Nephron progenitor cell (in vitro differentiated cells): Measurements from ENCODE around the gene TNPO3.
A peak's percentile ranks its signal among the peaks of the same experiment; 100 is the strongest.
"Not testable (repeated sequence)": the region's sequence is repeated elsewhere in the genome, so short reads cannot be mapped to it uniquely, and the experiment has no call there.

Experiments used
- DNase-seq: peaks from one replicate; pipeline ENCODE4 v3.0.0; 2021
- H3K27ac Mint-ChIP-seq: 2 replicates; pipeline ENCODE4 v1.8.0; 2021; ENCODE audit warnings: mild to moderate bottlenecking, moderate library complexity, mixed read lengths
- H3K27me3 Mint-ChIP-seq: 2 replicates; pipeline ENCODE4 v1.8.0; 2021; ENCODE audit warnings: mild to moderate bottlenecking, low read depth, mixed read lengths; ENCODE audit not compliant: poor library complexity
- H3K36me3 Mint-ChIP-seq: 2 replicates; pipeline ENCODE4 v1.8.0; 2021; ENCODE audit warnings: low read depth, mixed read lengths
- H3K4me1 Mint-ChIP-seq: 2 replicates; pipeline ENCODE4 v1.8.0; 2021; ENCODE audit warnings: mixed read lengths
- H3K4me3 Mint-ChIP-seq: 2 replicates; pipeline ENCODE4 v1.8.0; 2021; ENCODE audit warnings: mild to moderate bottlenecking, moderate library complexity, mixed read lengths
- H3K9me3 Mint-ChIP-seq: 2 replicates; pipeline ENCODE4 v1.8.0; 2021; ENCODE audit warnings: mild to moderate bottlenecking, moderate library complexity, mixed read lengths
- CTCF ChIP-seq: fragments of 200-600 bp; sonication (generic); IDR thresholded peaks from 2 replicates; pipeline ENCODE4 v1.5.0; 2021; ENCODE audit warnings: antibody characterized with exemption

Gene TNPO3

DNA sequence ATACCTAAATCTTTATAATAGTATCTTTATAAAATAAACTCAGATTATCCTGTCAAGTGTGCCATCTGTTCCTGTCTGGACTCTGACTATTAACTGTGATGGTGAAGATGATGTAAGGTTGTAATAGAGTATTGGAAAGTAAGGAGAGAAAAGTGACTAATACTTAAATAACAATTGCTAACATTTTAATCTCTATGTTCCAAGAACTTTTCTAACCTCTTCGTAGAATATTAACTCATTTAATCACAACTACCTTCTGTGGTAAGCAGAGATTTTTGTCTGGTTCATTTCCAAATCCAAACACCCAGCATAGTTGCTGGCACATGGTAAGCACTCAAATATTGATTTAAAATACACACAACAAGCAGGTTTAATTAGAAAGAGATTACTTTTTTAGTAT, 2.5 kb downstream of the TNPO3 start:
- Mint-ChIP-seq H3K9me3 (no peaks in the 10 kb centered on the region), H3K27me3 (peaks cover 3% of the 10 kb centered on the region), H3K27ac (no peak overlapping the region), H3K4me1 (peaks cover 48% of the 10 kb centered on the region), H3K36me3 (peaks cover 23% of the 10 kb centered on the region), H3K4me3 (peak overlapping the region; percentile 98)
- no peak for TF ChIP-seq CTCF
- no peak for DNase-seq

GRCh38 chr7:129051459-129051858, 3.5 kb downstream of the TNPO3 start:
- peaks cover 43% of the 10 kb centered on the region for H3K4me1 Mint-ChIP-seq
- H3K9me3 Mint-ChIP-seq, H3K4me3 Mint-ChIP-seq, H3K27ac Mint-ChIP-seq, DNase-seq, H3K27me3 Mint-ChIP-seq: not testable (repeated sequence)
- H3K36me3 Mint-ChIP-seq: peaks cover 26% of the 10 kb centered on the region

GRCh38 chr7:129047761-129048160, 7.2 kb downstream of the TNPO3 start:
- Mint-ChIP-seq H3K4me1 (peaks cover 24% of the 10 kb centered on the region), H3K27me3 (no peaks in the 10 kb centered on the region), H3K9me3 (no peaks in the 10 kb centered on the region), H3K4me3 (no peak overlapping the region), H3K27ac (no peak overlapping the region), H3K36me3 (peaks cover 33% of the 10 kb centered on the region)
- TF ChIP-seq CTCF: no peak
- no peak for DNase-seq

GRCh38 chr7:129045682-129046081, 9.2 kb downstream of the TNPO3 start:
- Mint-ChIP-seq H3K27ac (no peak overlapping the region), H3K4me3 (no peak overlapping the region), H3K36me3 (peaks cover 32% of the 10 kb centered on the region), H3K9me3 (no peaks in the 10 kb centered on the region), H3K4me1 (peaks cover 16% of the 10 kb centered on the region), H3K27me3 (no peaks in the 10 kb centered on the region)
- DNase-seq: no peak
- TF ChIP-seq CTCF: no peak

DNA sequence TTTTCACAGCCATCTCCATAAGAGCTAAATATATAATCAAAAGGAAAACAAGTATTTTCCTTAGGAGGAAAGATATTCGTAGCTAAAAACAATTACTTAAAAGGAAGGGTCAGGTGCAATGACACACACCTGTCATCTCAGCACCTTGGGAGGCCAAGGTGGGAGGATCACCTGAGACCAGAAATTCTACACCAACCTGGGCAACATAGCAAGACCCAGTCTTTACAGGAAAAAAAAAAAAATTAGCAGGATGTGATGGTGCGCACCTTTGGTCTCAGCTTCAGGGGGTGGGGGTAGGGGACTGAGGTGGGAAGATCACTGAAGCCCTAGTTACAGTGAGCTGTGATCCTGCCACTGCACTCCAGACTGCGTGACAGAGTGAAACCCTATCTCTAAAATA, 11.9 kb downstream of the TNPO3 start:
- Mint-ChIP-seq H3K27me3 (no peaks in the 10 kb centered on the region), H3K4me3 (no peak overlapping the region), H3K9me3 (no peaks in the 10 kb centered on the region), H3K36me3 (peaks cover 38% of the 10 kb centered on the region), H3K4me1 (no peaks in the 10 kb centered on the region), H3K27ac (no peak overlapping the region)
- DNase-seq: no peak
- TF ChIP-seq CTCF: no peak

DNA sequence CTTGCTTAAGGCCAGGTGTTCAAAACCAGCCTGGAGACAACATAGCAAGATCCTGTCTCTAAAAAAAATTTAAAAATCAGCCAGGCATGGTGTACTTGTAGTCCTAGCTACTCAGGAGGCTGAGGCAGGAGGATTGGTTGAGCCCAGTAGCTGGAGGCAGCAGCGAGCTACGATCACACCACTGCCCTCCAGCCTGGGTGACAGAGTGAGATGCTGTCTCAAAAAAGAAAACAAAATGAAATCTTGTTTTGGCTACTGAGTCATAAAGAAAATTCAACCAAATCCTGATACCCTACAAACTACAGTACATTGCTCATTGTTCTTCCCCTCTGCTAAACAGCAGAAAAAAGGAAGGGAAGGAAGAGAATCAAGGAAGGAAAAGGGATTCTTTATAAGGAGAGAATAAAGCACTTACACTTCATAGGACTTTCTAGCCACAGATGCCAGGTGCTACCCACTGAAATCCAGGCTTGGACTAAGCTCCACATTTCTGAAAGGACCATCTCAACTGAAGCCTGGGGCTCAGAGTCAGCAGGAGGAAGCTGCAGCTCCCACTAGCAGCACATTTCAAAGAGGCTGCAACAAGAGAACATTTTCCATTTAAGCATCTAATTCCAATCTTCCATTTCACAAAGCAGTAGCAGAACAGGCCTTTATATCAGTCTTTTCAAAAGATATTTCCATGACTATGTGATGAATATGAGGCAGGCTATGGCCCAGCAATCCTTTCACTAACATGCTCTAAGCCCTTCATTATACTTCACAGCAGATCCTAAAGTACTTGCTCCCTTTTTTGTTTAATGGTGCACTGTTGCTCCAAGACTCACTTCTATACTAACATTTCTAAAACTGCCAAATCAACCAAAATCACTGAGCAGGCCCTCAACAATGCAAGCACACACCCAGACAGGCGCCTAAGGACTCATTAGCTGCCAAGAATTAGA, 13.5 kb downstream of the TNPO3 start:
- no peak for DNase-seq
- Mint-ChIP-seq H3K4me1 (peaks cover 6% of the 10 kb centered on the region), H3K9me3 (no peaks in the 10 kb centered on the region), H3K4me3 (no peak overlapping the region), H3K27ac (peak overlapping the region; percentile 50), H3K27me3 (no peaks in the 10 kb centered on the region), H3K36me3 (peaks cover 51% of the 10 kb centered on the region)
- no peak for TF ChIP-seq CTCF

DNA sequence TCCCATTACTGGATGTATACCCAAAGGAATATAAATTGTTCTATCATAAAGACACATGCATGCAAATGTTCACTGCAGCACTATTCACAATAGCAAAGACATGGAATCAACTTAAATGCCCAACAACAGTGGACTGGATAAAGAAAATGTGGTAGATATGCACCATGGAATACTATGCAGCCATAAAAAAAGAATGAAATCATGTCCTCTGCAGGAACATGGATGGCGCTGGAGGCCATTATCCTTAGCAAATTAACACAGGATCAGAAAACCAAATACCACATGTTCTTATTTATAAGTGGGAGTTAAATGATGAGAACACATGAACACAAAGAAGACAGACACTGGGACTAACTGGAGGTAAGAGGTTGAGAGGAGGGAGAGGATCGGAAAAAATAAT, 16.4 kb downstream of the TNPO3 start:
- H3K9me3 Mint-ChIP-seq, H3K4me1 Mint-ChIP-seq, DNase-seq, H3K27ac Mint-ChIP-seq, H3K27me3 Mint-ChIP-seq, H3K4me3 Mint-ChIP-seq: not testable (repeated sequence)
- H3K36me3 Mint-ChIP-seq: peaks cover 74% of the 10 kb centered on the region
